HG02798 (cell line): ENCODE measurements around the gene EML2.

Experiments
- ATAC-seq: cut with Tn5 transposase; IDR thresholded peaks from one replicate; pipeline ENCODE4 v1.9.1; 2021; ENCODE audit warnings: mild to moderate bottlenecking; ENCODE audit not compliant: unreplicated experiment, poor library complexity

The EML2 gene

DNA sequence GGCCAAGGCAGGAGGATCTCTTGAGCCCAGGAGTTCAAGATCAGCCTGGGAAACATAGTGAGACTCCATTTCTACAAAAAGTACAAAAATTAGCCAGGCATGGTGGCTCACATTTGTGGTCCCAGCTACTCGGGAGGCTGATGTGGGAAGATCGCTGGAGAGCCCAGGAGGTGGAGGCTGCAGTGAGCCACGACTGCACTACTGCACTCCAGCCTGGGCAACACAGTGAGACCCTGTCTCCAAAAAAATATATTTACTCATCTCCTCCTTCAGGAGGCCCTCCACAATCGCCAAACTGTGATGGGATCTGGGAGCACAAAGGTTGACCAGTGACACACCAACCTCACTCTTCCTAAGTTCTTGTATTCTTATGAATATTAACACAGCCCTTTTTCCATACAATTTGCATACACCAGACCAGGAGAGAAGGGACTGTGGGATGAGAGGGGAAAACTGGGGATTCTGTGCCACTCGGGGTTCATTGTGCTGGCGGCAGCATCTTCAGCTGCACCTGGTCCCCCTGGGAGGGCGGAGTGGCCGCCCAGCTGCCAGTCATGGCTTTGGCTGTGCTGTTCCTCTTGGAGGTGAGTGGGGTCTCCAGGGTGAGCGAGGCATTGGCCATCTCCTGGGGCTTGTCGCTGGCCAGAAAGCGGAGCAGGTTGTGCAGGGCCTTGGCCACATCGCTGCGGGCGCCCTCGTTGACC, 48.7 kb downstream of the EML2 start:
- no peak for ATAC-seq

DNA sequence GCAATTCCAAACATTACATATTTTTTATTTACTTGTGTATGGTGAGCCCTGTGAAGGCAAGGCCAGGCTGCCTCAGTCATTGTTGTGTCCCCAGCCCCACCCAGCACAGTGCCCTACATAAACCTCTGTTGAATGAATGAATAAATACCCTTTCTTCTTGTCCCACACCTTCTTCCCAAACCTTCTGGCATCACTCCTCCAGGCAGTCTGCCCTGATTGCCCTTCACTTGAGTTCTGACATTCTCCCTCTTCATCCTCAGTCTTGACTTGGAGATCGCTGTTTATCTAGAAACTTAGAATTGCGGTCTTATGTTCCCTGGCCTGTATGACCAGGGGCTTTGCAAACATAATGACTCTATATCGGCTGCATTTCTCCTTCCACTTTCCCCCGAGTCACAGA, 49.4 kb downstream of the EML2 start:
- ATAC-seq, result no peak

DNA sequence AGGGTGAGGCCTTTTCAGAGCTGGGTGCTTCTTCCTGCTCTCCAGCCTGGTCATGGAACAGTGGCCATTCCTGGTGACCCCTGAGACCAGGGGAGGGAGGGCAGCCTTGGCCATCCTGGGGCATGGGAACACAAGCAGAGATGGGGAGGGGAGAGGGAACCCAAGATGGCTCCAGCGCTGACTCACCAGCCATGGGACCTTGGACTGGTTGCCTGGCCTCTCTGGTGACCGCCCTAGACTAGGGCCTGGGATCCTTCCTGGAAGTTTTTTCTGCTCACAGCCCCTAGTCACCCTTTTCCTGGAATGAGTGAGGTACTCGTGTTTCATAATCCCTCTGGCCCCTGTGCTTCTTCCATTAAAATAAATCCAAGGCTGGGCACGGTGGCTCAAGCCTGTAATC, 51.3 kb downstream of the EML2 start:
- no peak for ATAC-seq

DNA sequence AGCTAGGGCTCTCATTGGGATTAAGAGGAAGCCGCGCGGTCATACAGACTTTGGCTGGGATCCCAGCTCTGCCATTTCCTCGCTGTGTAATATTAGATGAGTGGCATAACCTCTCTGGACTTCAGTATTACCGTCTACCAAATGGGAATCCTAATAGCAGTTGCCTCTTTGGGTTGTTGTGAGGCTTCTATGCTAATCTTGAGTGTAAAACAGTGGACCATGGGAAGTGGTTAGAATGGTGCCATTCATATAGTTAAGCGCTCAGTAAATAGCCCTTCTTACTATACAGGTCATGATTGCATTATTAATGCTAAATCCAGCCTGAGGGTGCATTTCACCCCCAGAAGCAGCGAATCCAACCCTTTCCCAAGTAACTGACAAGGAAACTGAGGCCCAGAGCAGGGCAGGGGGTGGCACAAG, 54.0 kb downstream of the EML2 start:
- no peak for ATAC-seq

DNA sequence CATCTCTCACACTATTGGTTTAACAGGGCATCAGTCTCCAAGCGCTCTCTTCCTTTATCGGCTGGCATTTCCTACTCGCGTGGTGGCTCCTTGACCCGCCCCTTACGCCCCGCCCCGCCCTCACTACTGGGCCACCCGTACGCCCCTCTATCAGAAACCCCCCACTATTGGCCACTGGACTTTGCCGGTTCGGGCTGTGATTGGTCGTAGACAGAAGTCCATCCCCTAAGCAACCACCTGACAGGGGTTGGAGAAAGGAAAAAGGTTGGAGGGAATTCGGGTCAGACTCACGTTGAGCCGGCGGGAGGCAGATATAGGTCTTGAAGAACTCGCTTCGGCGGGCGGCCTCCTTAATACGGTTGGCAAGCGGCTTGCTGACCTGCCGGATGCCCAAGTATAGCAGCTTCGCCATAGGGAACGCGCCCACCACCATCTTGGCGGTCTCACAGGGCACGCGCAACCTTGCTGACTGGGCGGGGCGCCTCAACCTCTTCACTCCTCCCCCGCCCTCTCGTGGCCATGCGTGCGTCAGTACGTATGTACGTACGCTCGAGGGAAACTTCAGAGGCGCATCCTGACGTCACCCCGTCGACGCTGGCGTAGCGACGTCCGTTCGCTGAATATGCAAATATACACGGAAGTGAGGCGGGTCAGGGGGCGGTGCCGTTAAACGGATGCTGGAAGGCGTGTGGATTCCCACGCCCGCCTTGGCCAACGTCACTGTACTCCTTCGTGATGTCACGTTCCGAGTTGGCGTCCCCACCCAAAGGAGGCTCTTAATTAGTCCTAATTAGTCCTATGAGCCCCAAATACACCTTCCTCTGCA, 54.7 kb downstream of the EML2 start, which contains the start of gene OPA3:
TSS of gene OPA3 (minus strand) at position 471 of the 826 bp plus-strand sequence. CDS start at position 433, 38 bp downstream.
- peak; percentile 91 for ATAC-seq

DNA sequence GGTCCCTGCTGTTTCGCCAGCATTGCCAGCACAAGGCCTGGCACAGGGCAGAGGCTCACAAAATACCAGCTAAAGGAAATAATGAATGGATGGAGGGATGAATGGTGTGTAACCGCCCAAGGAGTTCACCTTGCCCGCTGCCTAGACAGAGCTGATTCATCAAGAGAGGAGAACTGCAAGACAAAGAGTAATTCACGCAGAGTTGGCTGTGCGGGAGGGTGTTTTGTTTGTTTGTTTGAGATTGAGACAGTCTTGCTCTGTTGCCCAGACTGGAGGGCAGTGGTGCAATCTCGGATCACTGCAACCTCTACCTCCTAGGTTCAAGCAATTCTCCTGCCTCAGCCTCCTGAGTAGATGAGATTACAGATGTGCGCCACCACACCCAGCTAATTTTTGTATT, 57.6 kb downstream of the EML2 start:
- no peak for ATAC-seq

DNA sequence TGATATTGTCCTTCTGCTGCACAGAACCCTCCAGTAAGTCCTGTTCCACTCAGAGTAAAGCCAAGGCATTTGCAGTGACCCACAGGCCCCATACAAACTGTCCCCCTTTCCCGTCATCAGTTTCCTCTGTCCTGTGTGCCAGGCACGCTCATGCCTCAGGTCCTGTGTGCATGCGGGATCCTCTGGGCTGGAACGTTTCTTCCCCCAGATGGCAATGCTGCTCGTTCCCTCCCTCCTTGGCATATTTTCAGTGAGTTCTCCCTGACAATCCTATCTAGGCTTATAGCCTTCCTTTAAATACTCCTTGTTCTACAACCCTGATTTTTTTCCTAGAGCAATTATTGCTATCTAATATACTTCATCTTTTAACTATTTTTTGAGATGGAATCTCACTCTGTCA, 60.3 kb downstream of the EML2 start:
- no peak for ATAC-seq

DNA sequence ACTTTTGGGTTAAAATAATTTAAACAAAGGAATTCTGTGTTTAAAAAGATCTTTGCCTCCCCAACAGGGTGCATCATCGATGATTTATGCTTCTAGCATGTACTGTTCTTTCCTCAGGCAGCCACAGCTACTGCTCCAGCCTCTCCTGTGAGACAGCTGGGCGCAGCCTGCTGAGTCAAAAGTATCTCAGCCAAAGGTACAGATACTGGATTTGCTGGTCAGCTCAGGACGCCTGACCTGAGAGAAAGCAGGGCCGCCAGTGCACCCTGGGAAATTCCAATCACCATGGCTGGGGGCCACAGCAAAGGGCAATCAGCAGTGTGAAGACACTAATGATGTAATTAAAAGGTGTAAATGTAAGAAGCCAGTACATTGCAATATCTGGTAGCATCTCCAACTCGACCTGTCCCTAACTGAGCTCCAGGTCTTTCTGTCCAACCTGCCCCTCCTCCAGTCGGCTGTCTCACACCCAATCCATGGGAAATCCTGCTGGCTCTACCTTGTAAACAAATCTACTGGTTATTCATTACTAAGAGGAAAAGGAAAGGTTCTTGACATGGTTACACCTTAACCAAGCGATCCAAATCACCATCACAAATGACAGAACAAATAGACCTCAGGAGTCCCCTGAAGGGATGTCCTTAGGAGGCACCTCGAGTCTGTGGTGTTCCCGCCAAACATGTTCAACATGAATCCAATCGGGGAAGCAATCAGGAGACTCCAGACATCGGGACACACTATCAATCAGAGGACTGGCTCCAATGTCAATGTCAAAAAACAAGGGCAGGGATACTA, 61.9 kb downstream of the EML2 start:
- ATAC-seq, result no peak

DNA sequence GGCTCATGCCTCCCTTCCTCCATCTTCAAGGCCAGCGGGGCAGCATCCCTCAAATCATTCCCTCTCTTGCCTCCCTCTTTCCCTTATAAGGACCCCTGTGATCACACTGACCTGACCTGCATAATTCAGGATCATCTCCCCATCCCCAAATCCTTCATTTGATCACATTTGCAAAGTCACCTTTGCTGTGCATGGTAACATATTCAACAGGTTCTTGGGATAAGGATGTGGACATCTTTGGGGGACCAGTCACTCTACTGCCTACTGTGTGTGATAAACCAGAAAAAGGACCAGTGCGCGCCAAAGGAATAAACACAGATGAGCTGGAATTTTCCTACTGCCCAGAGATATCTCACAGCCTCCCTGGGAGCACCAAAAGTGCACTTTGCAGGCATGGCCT, 62.5 kb downstream of the EML2 start:
- no peak for ATAC-seq

DNA sequence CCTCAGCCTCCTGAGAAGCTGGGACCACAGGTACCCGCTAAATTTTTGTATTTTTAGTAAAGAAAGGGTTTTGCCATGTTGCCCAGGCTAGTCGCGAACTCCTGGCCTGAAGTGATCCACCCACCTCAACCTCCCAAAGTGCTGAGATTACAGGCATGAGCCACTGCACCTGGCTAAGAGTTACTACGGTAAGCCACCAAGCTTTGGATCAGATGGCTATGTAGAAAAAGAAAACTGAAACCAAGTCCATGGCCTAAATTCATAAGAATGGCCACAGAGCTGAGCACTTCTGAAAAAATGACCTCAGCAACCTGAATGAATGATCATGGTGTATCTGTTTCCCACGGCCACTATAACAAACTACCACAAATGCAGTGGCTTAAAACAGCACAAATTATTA, 64.0 kb downstream of the EML2 start:
- ATAC-seq, result no peak

DNA sequence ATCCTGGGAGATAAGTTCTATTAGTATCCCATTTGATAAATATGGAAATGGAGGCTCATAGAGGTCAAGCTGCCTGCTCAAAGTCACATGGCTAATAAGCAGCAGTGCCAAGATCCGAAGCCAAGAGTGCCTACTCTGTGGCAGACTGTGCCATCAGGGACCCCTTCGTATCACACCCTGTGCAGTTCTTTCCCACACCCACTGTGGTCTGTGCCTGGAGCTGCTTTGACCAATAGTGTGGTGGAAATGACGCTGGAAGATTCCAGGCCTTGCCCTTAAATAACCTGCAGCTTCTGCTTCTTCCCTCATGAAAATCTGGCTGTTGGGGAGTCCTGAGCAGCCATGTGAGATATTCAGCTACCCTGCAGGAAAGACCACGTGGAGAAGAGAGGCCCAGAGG, 64.7 kb downstream of the EML2 start:
- no peak for ATAC-seq

DNA sequence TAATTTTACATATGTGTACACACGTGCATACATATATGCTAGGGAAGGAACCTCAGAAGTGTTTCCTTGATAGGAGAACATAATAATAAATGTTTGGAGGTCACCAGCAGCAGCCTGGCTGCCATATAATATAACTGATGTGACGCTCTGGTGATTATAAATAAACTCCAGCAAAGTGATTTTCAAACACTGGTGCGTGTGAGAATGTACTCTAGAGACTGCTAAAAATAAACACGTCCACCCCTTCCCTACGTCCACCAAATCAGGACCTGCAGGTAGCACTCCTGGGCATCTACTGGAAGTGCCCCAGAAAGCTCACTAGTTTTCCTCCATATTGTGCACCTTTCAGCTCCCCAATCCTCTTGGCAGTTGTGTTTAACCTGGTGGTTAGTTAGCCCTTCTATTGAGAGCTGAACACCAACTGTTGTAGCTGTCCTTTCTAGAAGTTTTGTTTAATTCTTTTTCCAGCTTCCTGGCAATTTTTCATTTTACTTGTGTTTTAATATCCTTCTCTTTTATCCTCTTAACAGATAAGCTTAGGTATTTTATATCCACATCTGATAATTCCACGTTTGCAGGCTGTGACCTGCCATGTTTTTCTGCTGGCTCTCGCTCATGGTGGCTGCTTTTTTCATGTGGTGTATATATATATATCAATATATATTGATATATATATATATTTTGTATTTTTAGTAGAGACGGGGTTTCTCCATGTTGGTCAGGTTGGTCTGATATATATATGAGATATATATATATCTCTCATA, 67.6 kb downstream of the EML2 start:
- no peak for ATAC-seq

DNA sequence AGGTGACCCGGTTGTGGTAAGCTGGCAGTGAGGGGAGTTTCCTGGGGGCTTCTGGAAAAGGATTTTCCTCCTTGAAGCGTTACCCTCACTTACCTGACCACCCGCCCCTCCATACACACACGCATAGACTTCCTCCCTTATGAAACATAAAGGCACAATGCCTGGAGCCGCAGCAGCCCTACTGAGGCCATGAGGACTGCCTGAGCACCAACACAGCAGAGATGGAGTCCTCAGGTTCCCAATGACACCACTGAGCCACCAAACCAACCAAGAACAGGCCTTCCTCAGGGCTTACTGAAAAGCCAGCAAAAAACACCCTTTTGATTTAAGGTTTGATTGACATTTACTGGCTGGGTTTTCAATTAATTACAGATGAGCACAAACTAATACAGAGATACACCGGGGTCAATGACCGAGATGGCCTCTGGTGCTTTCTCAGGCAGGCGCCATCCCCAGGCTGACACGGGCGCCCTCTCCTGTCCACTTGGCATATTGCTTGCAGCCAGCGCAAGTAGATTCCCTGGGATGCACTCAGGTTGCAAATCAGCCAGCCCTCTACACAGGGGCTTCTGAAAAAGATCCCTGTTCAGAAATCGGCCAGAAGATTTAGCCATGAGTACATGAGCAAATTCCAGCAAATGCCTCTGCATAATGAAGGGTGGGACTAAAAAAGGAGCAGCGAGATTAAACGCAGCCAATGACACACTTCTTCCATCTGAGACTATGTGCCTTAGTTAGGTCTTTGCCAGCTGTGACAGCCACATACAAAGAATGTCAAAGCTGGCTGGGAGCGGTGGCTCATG, 69.4 kb downstream of the EML2 start:
- no peak for ATAC-seq

DNA sequence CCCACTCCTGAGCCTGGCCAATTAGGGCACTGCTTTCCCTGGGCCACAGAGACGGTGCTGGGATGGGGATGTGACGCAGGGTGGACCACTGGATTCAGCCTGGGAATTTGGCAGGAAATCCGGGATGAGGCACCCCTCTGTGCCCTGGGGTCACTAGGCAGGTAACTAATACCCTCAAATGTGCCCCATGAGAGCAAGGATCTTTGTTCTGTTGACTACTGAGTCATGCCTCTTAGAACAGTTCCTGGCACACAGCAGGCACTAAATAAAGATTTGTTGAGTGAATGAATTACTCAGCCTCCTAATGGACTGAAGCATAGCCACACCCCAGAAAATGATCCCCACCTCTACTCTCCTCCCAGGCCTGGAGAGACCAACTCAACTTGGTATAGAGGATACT, 70.5 kb downstream of the EML2 start:
- no peak for ATAC-seq

DNA sequence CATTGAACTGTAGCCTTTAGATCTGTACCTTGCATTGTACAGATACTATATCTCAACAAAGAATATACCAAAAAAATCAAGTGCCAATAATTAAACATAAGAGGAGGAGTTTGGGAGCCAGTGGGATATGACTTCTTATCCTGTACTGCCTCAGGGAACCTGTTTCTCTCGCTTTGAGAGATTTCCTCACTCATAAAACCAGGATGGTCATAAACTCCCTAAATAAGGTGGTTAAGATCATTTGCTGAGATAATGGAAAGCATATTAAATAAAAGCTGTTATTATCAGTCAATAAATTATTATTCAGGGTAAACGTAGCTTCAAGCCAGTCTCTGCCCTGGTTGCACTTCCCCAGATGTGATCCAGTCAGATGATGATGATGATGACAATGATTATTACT, 71.6 kb downstream of the EML2 start:
- no peak for ATAC-seq

DNA sequence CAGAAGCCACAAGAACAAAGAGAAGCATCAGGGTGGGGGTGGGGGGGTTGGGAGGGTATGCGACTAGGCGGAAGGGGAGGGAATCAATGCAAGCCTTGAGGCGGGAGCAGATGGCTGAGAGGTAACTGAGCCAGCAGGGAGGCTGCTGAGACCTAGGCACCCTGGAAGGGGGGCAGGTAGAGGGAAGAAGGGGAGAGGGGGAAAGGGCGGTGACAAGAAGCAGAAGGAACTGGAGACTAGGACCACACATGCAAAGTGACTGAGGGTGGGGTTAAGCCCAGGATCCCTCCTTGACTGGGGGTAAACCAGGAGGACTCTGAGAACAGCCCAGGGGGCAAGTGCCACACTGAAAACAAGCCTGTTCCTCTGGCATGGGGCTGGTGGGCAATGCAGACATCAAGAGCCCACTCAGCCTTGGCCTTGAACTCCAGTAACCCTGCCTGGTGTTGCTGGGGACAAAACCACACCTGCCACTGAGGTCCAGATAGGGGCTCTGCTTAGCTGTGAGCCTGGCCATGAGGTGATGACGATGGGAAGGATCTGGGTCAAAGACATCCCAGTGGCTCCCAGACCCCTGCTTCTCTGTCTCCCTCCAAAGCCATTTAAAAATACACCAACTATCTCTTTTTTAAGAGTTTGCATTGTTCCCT, 74.9 kb downstream of the EML2 start:
- no peak for ATAC-seq

DNA sequence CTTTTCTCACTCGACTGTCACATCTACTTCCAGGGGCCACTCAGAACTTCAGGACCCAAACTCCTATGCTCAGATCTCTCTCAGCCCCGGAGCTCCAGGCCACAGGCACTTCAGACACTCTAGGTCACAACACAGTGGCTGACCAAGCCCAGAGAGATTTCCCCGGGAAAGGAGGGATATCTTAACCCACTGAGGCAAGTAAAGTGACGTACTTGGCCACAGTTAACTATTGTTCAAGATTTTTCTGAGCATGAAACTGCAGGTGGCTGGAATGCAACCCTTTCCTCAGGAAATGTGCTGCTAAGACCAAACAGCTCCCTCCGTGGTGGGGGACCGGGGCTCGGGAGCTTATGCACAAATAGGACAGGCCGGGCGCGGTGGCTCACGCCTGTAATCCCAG, 78.5 kb downstream of the EML2 start:
- ATAC-seq, result no peak

DNA sequence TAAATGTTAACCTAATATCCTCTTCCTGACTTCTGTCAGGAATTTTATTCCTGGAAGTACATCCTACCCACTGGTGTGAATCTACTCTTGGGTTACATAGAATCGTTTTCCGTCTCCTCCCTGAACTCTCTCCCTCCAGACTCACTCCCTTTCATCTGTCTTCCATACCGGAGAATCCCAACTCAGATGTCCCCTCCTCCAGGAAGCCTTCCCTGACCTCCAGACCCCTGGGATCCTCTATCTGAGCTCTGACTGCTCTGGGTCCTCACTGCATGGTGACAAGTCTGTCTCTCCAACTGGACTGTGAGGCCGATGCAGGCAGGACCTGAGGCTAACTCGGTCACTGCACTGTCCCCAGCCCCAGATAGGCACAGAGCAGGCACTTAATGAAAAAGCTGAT, 79.2 kb downstream of the EML2 start:
- ATAC-seq, result no peak
